Thyroid gland (tissue), 4 donors: ENCODE data around the gene DUSP22. TPM values are rescaled to one million over a fixed set of nuclear protein-coding genes. Genes with fewer than 3 reads are reported as not detected.

Source experiments
- DNase-seq, 2 donors: peaks; one replicate each; pipeline ENCODE4 v3.0.0-alpha.2; 2019
- H3K27ac ChIP-seq, 3 donors: fragments of 200-600 bp; sonication (generic); 1 replicate in 2 of 3; 2 replicates in 1 of 3; pipeline ENCODE4 v1.5.1; 2016 to 2019; ENCODE audit warnings: mild to moderate bottlenecking in 1 of 3, moderate library complexity in 1 of 3
- H3K27me3 ChIP-seq: fragments of 200-600 bp; sonication (generic); one replicate; pipeline ENCODE4 v1.5.1; 2019
- H3K36me3 ChIP-seq, 2 donors: fragments of 200-600 bp; sonication (generic); one replicate each; pipeline ENCODE4 v1.5.1; 2016 to 2019
- H3K4me1 ChIP-seq, 2 donors: fragments of 200-600 bp; sonication (generic); one replicate each; pipeline ENCODE4 v1.5.1; 2017 to 2019
- H3K4me3 ChIP-seq, 3 donors: fragments of 200-600 bp; sonication (generic); replicated peaks in 1 of 3; 1 replicate in 2 of 3; 2 replicates in 1 of 3; pipeline ENCODE4 v1.5.1; 2016; ENCODE audit warnings: mild to moderate bottlenecking in 1 of 3
- H3K9me3 ChIP-seq: fragments of 200-600 bp; sonication (generic); one replicate; pipeline ENCODE4 v1.5.1; 2017
- POLR2A ChIP-seq, 2 donors: fragments of 450-650 bp; IDR thresholded peaks; one replicate each; pipeline ENCODE4 v1.6.1; 2017; ENCODE audit warnings: antibody characterized with exemption in 2 of 2, mild to moderate bottlenecking in 2 of 2, moderate library complexity in 1 of 2
- WGBS, 2 donors: methylation state at CpG; one replicate each; pipeline ENCODE4 v1.1.5; 2017; 5-methylcytosine and 5-hydroxymethylcytosine counted together
- intact Hi-C: fragments of 100-400 bp; cut with DNase I; formaldehyde crosslinking; loops from one replicate; pipeline ENCODE4 v1.15.1; 2023
- total RNA-seq, 4 donors: library from RNA; depleted of rRNA; stranded (reverse); fragments of >200 nt; gene quantifications; one replicate each; pipeline ENCODE4 v1.2.3, GENCODE V29; 2016
- TF ChIP-seq, protein P1 (sequence below), 6 experiments: fragments of 200-600 bp in 3 of 6; fragments of 450-650 bp in 3 of 6; sonication (generic) in 3 of 6; IDR thresholded peaks; one replicate each; pipeline ENCODE4 v1.5.1; 2016 to 2019; ENCODE audit warnings: antibody characterized with exemption in 6 of 6, mild to moderate bottlenecking in 2 of 6, inconsistent platforms in 1 of 6, moderate library complexity in 1 of 6

Gene DUSP22
- total RNA-seq, 4 donors from 2014 or later = 40.4 to 68.8 (median 59.4) TPM

DNA sequence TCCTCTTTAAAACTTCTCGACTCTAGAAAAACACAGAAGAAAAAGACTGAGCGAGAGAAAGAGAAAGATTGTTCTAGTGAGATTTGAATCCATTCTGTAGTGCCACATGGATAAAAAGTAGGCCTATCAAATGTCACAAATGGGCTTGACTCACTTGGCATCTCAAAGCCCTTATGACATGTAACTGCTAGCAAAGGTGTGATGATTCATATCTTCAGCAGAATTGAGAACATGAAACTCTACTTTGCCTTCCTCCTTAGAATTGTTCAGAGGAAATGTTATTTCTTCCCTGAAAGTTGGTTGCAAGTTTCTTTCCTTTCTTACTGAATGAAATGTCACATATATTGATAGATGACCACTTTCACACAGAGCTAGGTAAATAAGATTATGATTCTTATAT, 40.4 kb upstream of the DUSP22 start:
- no peak for DNase-seq

GRCh38 chr6:252775-253535, 39.3 kb upstream of the DUSP22 start:
- Histone ChIP-seq H3K36me3 (no peaks in the 10 kb centered on the region), H3K4me1 (no peaks in the 10 kb centered on the region), H3K27me3 (no peaks in the 10 kb centered on the region), H3K4me3 (no peak overlapping the region), H3K27ac (no peak overlapping the region), H3K9me3 (no peaks in the 10 kb centered on the region)
- no peak for DNase-seq
- 77 to 80% methylated on average over 8 of the region's 8 CpGs for WGBS, 2 donors
- no peak for TF ChIP-seq POLR2A (IDR thresholded peaks at IDR 0.05)
- TF ChIP-seq, protein P1, sequence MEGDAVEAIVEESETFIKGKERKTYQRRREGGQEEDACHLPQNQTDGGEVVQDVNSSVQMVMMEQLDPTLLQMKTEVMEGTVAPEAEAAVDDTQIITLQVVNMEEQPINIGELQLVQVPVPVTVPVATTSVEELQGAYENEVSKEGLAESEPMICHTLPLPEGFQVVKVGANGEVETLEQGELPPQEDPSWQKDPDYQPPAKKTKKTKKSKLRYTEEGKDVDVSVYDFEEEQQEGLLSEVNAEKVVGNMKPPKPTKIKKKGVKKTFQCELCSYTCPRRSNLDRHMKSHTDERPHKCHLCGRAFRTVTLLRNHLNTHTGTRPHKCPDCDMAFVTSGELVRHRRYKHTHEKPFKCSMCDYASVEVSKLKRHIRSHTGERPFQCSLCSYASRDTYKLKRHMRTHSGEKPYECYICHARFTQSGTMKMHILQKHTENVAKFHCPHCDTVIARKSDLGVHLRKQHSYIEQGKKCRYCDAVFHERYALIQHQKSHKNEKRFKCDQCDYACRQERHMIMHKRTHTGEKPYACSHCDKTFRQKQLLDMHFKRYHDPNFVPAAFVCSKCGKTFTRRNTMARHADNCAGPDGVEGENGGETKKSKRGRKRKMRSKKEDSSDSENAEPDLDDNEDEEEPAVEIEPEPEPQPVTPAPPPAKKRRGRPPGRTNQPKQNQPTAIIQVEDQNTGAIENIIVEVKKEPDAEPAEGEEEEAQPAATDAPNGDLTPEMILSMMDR (IDR thresholded peaks at IDR 0.05) = no peak
- intact Hi-C loops = no loop called here

More for the DNA sequence above, 40.4 kb upstream of the DUSP22 start:
- Histone ChIP-seq H3K4me1 (no peaks in the 10 kb centered on the region), H3K4me3 (no peak overlapping the region), H3K27ac (no peak overlapping the region), H3K9me3 (no peaks in the 10 kb centered on the region), H3K36me3 (no peaks in the 10 kb centered on the region), H3K27me3 (no peaks in the 10 kb centered on the region)
- WGBS, 2 donors = 75 to 82% methylated on average over 2 of the region's 2 CpGs
- intact Hi-C loops = no loop called here
- no peak for TF ChIP-seq POLR2A (IDR thresholded peaks at IDR 0.05)
- TF ChIP-seq, protein P1 (IDR thresholded peaks at IDR 0.05) = no peak

GRCh38 chr6:254016-254415, 38.3 kb upstream of the DUSP22 start:
- DNase-seq = no peak
- H3K4me3 ChIP-seq = no peak overlapping the region
- H3K9me3 ChIP-seq = no peaks in the 10 kb centered on the region
- no peak for TF ChIP-seq POLR2A (IDR thresholded peaks at IDR 0.05)
- TF ChIP-seq, protein P1 (IDR thresholded peaks at IDR 0.05) = no peak
- WGBS, 2 donors = 93 to 96% methylated on average over 8 of the region's 8 CpGs
- intact Hi-C loops = no loop called here
- no peaks in the 10 kb centered on the region for H3K27me3 ChIP-seq
- no peaks in the 10 kb centered on the region for H3K4me1 ChIP-seq
- no peaks in the 10 kb centered on the region for H3K36me3 ChIP-seq
- no peak overlapping the region for H3K27ac ChIP-seq

DNA sequence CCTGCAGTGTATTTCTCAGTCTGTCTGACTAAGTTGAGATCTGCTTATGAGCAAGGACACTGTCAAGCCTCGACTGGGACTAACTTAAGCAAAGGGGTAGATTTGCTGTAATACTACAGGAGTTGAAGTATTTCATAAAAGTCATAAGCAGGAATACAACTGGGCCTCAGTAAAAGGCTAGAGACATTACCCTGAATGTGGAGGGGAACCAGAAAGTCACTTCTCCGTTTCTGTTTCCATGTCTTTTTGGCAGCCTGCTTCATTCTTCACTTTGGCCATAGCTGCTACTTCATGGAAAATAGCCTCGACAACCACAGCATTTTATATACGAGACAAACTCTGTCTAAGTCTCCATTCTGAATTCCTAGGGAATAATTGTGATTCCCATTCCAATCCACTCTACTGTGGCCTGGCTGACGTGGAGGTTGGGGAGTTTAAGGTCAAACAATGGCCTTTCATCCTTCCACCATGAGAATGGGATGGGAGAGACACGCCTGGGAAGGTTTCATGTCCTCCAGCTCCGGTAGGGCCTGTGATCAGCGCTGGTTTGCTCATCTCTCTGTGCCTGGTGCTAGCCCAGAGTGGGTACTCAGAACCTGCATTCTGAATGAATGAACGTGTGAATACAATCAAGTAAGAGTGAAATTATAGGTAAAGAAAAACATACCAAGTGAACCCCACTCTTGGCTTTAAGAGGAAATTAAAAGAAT, 37.1 kb upstream of the DUSP22 start:
- no peak overlapping the region for H3K27ac ChIP-seq
- DNase-seq = no peak
- intact Hi-C loops = no loop called here
- no peaks in the 10 kb centered on the region for H3K4me1 ChIP-seq
- H3K36me3 ChIP-seq = no peaks in the 10 kb centered on the region
- no peaks in the 10 kb centered on the region for H3K27me3 ChIP-seq
- no peak for TF ChIP-seq POLR2A (IDR thresholded peaks at IDR 0.05)
- TF ChIP-seq, protein P1 (IDR thresholded peaks at IDR 0.05) = no peak
- H3K4me3 ChIP-seq = no peak overlapping the region
- no peaks in the 10 kb centered on the region for H3K9me3 ChIP-seq
- 88 to 90% methylated on average over 9 of the region's 9 CpGs for whole genome bisulfite sequencing, 2 donors

DNA sequence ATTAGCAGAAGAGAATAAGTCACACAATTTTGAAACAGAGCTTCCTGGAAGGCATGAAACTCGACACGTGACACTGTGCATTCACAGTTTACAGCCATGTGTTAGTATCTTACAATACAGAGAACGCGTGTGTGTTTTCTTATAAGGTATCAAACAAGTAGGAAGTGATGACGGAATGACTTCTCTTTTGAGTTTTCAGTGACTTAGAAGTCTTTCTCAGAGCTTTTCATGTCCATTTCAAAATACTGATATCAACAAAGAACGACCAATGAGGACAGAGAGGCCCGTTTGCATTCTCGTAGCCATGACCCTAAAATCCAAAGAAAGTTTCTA, 36.6 kb upstream of the DUSP22 start:
- Histone ChIP-seq H3K4me1 (no peaks in the 10 kb centered on the region), H3K27ac (no peak overlapping the region), H3K36me3 (no peaks in the 10 kb centered on the region), H3K9me3 (no peaks in the 10 kb centered on the region), H3K27me3 (no peaks in the 10 kb centered on the region), H3K4me3 (no peak overlapping the region)
- intact Hi-C loops = no loop called here
- TF ChIP-seq POLR2A (IDR thresholded peaks at IDR 0.05) = no peak
- TF ChIP-seq, protein P1 (IDR thresholded peaks at IDR 0.05) = no peak
- DNase-seq = no peak
- 91 to 92% methylated on average over 8 of the region's 8 CpGs for WGBS, 2 donors
